Epithelial cell of proximal tubule (primary cell): ENCODE results near the gene KCNRG. TPM values are rescaled to one million over a fixed set of nuclear protein-coding genes. Genes with fewer than 3 reads are reported as not detected.
A peak's percentile ranks its signal among the peaks of the same experiment; 100 is the strongest.

Experiments
- DNase-seq: peaks from one replicate; pipeline ENCODE4 v3.0.0-alpha.2; 2011; ENCODE audit warnings: low read depth
- H3K4me3 ChIP-seq: 2 replicates; pipeline ENCODE4 v1.5.1; 2011; ENCODE audit warnings: low read depth, mild to moderate bottlenecking, low read length
- CTCF ChIP-seq: conservative IDR thresholded peaks from 2 replicates; pipeline ENCODE4 v1.5.1; 2012; ENCODE audit warnings: low read depth, mild to moderate bottlenecking, low read length
- total RNA-seq: library from RNA; depleted of rRNA; stranded (reverse); fragments of >200 nt; gene quantifications from 2 replicates; pipeline ENCODE4 v1.2.3, GENCODE V29; 2015

The KCNRG gene
- total RNA-seq, 1 donor from 2014 or later, result 2.5 TPM

DNA sequence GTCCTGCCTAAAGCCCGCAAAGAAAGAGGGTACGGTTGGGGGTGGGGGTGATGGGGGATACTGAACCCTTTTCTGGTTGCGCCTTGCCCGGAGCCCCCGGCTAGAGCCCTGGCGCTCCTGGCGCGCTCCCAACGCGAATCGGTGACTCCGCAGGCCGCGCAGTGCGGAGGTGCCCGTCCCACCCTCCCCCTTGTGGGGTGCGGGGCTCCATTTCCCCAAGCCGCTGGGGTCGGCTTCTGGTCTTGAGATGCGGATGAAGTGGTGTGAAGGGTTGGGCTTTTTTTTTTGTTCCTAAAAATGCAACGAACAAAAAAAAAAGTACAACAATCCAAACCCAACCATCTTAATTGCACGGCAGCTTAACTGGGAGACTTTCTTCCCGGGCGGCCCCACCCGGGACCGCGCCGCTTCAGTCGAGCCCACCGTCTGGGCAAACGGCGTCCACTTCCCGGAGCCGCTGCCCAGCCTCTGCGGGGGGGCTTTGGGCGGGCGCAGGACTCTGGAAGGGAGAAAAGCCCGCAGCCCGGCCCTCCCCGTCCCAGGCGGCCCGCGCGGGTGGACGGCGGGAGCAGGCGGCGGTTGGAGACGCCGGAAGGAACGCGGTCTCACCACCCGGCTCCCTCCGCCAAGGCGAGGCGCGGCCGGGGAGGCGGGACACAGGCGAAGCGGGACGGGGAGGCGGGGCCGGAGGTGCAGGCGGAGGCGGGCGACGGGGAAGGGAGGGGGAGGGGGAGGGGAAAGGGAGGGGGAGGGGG is 18.9 kb upstream of the KCNRG start:
- TF ChIP-seq CTCF, result no peak
- no peak for DNase-seq
- H3K4me3 ChIP-seq, result peak overlapping the region; percentile 82

GRCh38 chr13:49996951-49997895 is 18.0 kb upstream of the KCNRG start, which contains the start of gene TRIM13:
Gene TRIM13 (plus strand): TSS chr13:49997042. CDS start chr13:50011941, 14,899 bp downstream.
- peak within 1 kb of the TSS; percentile 91 for H3K4me3 ChIP-seq
- DNase-seq, result peak; percentile 46

GRCh38 chr13:49997955-49998354 is 17.3 kb upstream of the KCNRG start:
- no peak for DNase-seq
- peak overlapping the region; percentile 91 for H3K4me3 ChIP-seq
- TF ChIP-seq CTCF, result no peak

More at GRCh38 chr13:49996951-49997895, 18.0 kb upstream of the KCNRG start, which contains the start of gene TRIM13:
- TF ChIP-seq CTCF, result peak; percentile 79

DNA sequence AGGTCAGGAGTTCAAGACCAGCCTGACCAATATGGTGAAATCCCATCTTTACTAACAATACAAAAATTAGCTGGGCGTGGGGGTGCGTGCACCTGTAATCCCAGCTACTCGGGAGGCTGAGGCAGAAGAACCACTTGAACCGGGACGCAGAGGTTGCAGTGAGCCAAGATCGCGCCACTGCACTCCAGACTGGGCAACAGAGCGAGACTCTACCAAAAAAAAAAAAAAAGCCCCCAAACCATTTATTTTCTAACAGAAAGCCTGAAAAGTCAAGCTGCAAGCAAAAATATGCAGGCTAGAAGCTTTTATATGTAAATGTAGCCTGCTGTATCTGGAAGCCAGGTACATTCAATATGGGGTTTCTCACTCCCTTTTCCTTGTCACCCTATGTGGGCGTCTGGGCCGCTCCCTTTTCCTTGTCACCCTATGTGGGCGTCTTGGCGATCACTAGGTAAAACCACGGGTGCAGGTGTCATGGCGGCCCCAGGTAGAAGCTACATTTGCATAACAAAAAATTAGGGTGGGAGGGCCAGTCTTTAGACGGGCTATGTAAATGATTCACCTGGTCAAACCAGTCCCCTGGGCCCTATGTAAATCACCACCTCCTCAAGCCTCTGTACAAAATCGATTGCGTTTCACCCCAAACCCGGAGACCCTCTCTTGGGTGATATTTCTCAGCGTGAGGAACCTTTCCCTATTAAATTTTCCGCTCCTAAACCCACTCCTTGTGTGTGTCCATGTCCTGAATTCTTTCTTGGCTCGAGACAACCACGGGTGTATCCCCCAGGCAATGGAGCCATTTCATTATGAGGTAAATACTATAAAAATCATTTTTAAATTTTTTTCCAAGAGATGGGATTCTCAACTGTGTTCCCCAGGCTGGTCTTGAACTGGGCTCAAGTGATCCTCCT is 16.3 kb upstream of the KCNRG start:
- peak overlapping the region; percentile 91 for H3K4me3 ChIP-seq
- TF ChIP-seq CTCF, result no peak
- DNase-seq, result no peak

- TF ChIP-seq CTCF, result no peak
- DNase-seq, result no peak
- H3K4me3 ChIP-seq, result no peak overlapping the region
These were observed 14.0 kb upstream of the KCNRG start for GRCh38 chr13:50001287-50001686.

- DNase-seq, result no peak
- H3K4me3 ChIP-seq, result no peak overlapping the region
- TF ChIP-seq CTCF, result no peak
These were observed 8.7 kb upstream of the KCNRG start for GRCh38 chr13:50006426-50007135.
